Brain microvascular endothelial cell (primary cell): ENCODE measurements around the gene RPL38.

Experiments
- DNase-seq: peaks from one replicate; pipeline ENCODE4 v3.0.0-alpha.2; 2020
- H3K27ac ChIP-seq: fragments of 250-450 bp; sonication (Bioruptor Pico); 2 replicates; pipeline ENCODE4 v1.5.1; 2020; ENCODE audit warnings: mild to moderate bottlenecking, moderate library complexity
- H3K27me3 ChIP-seq: fragments of 250-450 bp; sonication (Bioruptor Pico); replicated peaks from 2 replicates; pipeline ENCODE4 v1.5.1; 2020; ENCODE audit warnings: mild to moderate bottlenecking
- H3K36me3 ChIP-seq: fragments of 250-450 bp; sonication (Bioruptor Pico); replicated peaks from 2 replicates; pipeline ENCODE4 v1.5.1; 2020; ENCODE audit warnings: mild to moderate bottlenecking
- H3K4me3 ChIP-seq: 2 replicates; pipeline ENCODE4 v1.5.1; 2011; ENCODE audit warnings: low read depth, mild to moderate bottlenecking, control low read depth, low read length, moderate library complexity
- CTCF ChIP-seq: IDR thresholded peaks from 2 replicates; pipeline ENCODE4 v1.5.1; 2011; ENCODE audit warnings: low read depth, mild to moderate bottlenecking, moderate library complexity, low read length, control low read depth, inconsistent platforms; ENCODE audit errors: missing control alignments
- in situ Hi-C: cut with HindIII; loops from 2 replicates; pipeline ENCODE4 v1.10.0; 2017; ENCODE audit warnings: low sequenced_read_pairs, low pct_ligation_motif_present

Gene RPL38

GRCh38 chr17:74159226-74159840 is 44.1 kb upstream of the RPL38 start:
- no peak for DNase-seq
- in situ Hi-C loops = no loop called here

GRCh38 chr17:74160656-74161502 is 42.6 kb upstream of the RPL38 start:
- H3K4me3 ChIP-seq = no peak overlapping the region
- H3K27ac ChIP-seq = no peak overlapping the region
- DNase-seq = no peak
- TF ChIP-seq CTCF = no peak
- H3K36me3 ChIP-seq = no peaks in the 10 kb centered on the region
- no peaks in the 10 kb centered on the region for H3K27me3 ChIP-seq
- in situ Hi-C loops = no loop called here

More at GRCh38 chr17:74159226-74159840, 44.1 kb upstream of the RPL38 start:
- TF ChIP-seq CTCF = no peak
- Histone ChIP-seq H3K36me3 (no peaks in the 10 kb centered on the region), H3K27me3 (no peaks in the 10 kb centered on the region), H3K27ac (no peak overlapping the region), H3K4me3 (no peak overlapping the region)

- DNase-seq = no peak
- TF ChIP-seq CTCF = no peak
- Histone ChIP-seq H3K4me3 (no peak overlapping the region), H3K36me3 (no peaks in the 10 kb centered on the region), H3K27me3 (no peaks in the 10 kb centered on the region), H3K27ac (no peak overlapping the region)
- in situ Hi-C loops = no loop called here
These were observed 42.0 kb upstream of the RPL38 start for GRCh38 chr17:74161503-74161875.

GRCh38 chr17:74163271-74163821 is 40.1 kb upstream of the RPL38 start:
- no peaks in the 10 kb centered on the region for H3K27me3 ChIP-seq
- no peak for TF ChIP-seq CTCF
- DNase-seq = no peak
- no peak overlapping the region for H3K4me3 ChIP-seq
- in situ Hi-C loops = no loop called here
- H3K27ac ChIP-seq = no peak overlapping the region
- no peaks in the 10 kb centered on the region for H3K36me3 ChIP-seq

GRCh38 chr17:74163836-74164235 is 39.6 kb upstream of the RPL38 start:
- DNase-seq = no peak
- in situ Hi-C loops = no loop called here
- no peaks in the 10 kb centered on the region for H3K36me3 ChIP-seq

More at GRCh38 chr17:74163836-74164235, 39.6 kb upstream of the RPL38 start:
- no peak for TF ChIP-seq CTCF
- no peak overlapping the region for H3K4me3 ChIP-seq
- H3K27me3 ChIP-seq = no peaks in the 10 kb centered on the region
- no peak overlapping the region for H3K27ac ChIP-seq
